Measurements from ENCODE around the gene LRFN4.
A peak's percentile ranks its signal among the peaks of the same experiment; 100 is the strongest.

The LRFN4 gene

DNA sequence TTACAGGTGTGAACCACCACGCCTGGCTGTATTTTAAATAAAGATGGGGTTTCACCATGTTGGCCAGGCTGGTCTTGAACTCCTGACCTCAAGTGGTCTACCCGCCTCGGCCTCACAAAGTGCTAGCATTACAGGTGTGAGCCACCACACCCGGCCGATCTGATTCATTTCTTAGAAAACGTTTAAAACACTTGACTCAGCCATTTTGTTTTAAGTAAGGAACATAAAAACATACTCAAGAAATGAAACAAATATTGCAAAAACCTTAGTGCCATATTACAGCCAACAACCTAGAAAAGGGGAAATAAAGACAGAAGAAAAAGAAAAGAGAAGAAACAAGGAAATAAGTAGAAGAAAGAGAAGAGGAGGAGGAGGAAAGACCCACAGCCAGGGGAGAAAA, 17.4 kb downstream of the LRFN4 start:
- no peak for DNase-seq

DNA sequence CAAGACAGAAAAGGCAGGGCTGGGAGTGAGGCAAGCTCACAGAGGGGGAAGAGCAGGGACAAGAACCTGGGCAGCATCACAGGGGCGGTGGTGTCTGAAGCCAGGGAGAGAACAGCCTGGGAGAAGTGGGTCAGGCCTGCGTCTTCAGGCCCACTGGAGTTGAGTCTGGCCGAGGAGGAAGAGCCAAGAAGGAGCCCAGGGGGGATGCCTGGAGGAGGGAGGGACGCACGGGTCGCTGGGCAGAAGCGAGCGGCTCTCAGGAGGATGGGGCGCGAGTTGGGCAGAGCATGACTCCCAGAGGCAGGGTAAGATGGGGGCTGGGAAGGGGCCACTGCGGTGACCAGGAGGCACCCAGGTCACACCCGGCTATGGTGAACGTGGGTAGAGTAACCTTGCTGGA, 18.5 kb downstream of the LRFN4 start:
- DNase-seq = no peak

DNA sequence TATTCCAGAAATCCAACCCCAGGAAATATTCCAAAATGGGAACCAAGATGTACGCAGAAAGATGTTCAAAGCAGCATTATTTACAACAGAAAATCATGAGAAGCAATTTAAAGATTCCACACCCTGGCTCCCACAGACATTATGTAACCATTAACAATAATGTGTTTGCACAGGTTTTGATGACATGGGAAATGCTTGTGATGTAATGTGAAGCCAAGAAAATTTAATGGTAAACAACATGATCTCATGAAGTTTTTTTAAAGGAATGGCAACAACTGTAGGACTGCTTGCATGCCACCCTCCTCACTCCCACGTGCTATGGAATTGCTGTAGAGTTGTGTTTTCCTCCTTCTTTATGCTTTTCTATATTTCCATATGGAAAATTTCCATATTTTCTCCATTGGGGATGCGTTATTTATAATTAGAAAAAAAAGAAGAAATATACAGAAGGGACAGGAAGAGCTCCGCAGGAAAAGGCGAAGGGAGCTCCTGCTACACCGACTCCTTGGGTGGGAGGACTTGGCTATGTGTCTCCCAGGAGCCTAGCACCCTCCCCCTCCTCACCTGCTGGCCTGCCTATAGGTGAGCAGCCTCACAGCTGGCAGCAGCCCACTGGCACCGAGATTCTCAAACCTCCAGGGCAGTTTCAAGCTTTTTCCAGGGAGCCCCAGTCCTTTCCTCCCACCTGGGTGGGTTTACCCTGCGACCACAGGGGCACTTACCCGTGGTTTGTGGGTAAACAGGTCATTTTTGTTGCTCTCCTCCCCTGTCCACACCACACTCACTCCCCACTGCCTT, 20.9 kb downstream of the LRFN4 start:
- no peak for DNase-seq

DNA sequence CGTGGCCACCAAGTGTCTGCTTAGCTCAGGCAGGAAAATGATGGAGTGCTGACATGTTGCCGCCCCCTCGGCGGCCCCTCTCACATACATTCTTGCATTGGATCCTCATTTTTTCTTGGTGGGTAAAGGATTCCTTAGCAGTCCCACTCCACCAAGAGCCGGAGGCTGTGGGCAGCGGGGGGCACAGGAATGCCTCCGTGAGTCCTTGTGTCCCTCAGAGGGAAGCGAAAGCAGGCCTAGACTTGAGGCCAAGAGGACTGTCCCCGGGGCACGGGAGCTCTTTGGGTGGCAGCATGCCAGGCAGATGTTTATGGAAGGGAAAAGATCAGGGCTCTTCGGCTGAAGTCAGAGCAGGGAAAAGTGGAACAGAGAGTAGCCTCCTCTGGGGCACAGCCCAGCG, 21.6 kb downstream of the LRFN4 start:
- no peak for DNase-seq

DNA sequence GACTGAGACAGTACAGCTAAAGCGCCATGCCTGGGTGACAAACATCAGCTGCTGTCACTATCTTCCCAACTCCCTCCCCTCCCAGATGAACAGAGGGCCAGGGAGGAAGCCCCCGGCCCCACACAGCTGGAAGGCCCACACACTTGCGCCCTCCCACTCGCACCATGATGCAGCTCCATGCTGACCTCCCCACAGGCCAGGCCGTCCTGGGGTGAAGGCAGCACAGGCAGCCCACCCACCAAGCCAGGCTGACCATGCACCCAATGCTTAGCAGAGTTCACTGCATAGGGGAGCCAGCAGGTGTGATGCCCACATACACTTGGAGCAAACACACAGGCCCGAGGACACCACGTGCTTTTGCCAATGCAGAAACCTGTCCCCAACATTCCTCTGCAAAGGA, 22.1 kb downstream of the LRFN4 start:
- DNase-seq = no peak

DNA sequence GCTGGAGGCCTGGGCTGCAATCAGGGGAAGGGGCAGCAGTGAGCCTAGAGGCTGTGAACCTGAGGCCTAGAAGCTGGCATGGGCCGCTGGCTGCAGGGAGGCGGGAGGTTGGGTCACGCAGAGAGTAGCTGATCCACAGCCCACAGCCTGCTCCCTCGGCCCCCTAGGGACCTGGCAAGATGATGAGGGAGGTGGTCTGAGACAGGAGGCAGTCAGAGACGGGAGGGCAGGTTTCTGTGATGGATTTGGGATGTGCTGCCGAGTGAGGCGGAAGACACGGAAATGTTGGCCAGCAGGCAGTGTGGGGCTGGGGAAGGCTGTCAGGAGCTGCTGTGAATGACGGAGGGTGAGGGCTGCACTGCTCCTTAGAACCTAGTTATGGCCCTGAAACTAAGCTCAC, 22.7 kb downstream of the LRFN4 start:
- DNase-seq = no peak

DNA sequence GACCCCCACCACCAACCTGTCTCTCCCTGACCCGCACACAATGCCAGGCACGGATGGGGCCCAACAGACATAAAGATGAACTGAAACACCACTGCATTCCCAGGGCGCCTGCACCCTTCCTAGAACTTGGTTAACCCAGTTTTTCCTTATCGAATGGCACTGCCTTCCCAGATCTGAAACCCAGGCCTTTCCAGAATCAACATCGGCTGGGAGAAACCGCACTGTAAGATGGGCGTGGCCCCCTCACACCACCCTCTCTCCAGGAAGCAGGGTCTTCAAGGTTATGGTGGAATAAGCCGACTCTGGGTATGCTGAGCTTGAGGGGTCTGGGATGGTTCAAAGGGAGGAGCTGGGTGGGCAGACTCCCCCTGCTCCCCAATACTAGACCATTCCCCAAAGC, 23.1 kb downstream of the LRFN4 start:
- DNase-seq = no peak

DNA sequence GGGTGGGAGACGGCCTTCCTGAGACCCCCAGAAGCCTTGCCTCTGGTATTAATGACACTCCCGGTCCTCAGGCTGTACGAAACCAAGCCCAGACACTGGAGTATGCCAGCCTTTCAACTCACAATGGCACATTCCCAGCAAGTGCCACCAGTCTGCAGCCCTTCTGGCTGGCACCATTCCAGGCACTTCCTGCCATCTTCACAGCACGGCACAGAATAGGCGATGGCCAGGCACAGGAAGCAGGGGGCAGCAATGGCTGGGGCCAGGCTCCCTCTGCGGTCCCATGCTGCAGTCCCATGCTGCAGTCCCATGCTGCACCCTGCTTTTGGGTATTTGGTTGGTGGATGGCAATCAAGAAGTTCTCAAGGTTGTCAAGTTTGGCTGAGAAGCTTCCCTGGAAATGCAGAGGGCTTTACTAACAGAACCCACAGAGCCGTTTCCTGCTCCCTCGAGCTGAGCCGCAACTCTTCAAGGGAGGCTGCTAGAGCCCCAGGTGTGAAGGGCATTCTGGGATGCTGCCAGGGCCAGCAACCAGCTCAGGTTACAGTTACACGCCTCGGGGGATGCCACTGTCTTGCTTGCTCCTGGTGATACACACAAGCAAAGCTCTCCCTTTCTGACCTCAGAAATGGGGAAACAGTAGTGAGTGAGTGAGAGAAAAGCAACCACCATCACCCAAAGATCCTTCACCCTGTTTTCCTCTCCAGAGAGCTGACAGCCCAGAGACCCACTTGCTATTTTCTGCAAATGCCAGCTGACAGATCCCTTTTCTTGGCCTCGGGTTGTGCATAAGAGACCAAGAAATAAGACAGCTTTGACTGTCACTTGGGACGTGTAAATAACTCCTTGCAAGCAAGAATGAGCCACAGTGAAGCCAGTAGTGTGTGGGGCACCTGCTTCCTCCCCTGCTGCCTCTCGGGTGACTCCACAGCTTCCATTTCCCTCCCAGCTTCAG, 23.9 kb downstream of the LRFN4 start:
- peak; percentile 34 for DNase-seq

DNA sequence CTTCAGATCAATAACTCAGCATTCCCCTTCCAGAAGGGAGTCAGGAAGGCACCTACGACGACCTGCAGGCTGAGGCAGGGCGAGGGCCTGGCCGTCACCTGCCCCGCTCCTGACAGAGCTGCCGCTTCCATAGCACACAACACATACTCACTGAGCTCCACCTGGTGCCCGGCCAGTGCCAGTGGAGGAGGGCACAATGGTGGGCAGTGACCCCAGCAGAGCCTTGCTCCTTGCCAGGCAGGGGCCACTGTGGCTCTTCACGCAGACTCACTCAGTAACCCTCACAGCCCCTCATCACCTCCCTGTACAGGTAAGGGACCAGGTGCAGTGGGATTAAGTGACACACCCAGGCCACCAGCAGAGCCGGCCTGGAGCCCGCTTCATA, 24.6 kb downstream of the LRFN4 start:
- DNase-seq = no peak

DNA sequence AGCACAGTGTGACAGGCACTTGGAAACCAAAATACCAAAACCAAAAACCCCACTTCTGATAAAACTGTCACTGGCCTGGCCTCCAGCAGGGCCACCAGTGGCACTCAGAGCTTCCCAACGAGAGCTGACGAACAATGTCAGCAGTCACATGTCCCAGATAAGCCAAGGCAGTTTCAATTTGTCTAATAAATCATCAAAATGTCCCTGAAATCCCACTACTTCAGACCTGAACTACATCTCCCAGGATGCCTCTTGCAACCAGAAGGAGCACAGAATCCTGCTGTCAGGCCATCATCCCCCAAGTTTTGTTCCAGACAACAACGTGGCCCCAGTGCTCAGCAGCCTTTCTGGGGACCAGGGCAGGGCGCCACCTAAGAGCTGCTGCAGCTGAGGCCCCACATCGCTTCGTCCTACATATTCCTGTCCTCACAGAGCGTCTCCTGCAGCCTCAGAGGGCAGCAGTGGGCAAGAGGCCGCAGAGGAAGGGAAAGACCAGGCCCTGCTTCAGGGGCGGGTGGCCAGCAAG, 25.1 kb downstream of the LRFN4 start:
- DNase-seq = no peak

DNA sequence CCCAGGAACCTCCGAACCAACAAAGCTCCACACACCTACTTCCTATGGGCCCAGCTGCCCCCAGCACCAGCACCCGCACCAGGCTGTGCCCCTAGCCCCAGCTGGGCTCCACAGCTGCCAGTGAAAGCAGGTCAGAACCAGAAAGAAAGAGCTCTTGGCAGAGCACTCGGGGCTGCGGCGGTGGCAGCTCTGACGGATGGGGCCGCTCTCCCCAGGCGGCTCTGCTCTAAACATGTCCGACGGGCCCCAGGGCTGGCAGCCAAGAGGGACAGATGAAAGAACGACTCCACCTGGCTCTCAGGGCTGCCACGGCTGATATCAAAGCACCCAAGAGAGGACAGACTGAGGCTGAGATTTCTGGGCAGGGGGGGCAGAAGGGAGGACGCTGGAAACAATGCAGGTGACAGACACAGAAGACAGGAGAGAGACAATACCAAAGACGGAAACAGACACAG, 25.7 kb downstream of the LRFN4 start:
- no peak for DNase-seq

DNA sequence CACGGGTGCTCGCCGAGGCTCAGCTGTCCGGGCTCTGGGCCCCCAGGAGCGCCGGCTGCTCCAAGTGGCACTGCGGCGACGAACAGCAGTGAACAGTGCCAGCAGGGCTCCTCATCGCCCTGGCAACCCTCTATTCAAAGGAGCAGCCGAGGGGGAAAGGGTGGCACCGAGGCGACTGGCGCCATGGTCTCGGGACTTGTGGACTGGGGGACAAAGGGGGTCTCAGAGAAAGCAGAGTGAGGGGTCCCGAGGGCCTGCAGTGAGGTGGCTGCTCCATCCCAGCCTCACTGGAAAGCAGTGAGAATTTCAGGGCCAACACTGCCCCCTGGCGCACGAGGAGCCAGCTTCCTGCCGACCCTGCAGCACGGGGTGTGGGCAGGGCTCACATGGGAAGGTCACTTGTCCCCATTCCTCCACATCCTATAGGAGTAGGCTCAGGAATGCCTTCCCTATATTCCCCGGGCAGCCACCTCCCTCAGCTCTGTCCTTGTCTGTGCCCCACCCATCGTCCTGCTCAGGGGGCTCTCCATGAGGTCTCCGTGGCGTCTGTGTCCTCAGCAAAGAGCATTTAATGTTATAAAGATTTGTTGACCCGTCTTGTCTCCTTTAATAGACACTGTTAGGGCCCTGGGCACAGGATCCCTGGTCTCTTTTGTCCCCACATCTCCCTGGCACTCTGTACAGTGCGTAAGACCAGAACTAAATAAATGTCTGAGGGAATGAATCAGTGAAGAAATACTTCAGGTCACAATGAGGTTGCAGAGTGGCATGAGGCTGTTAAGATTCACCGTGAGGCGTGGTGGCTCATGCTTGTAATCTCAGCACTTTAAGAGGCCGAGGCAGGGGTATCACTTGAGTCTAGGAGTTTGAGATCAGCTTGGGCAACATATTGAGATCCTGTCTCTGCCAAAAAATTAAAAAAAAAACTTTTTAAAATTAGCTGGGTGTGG, 26.4 kb downstream of the LRFN4 start:
- DNase-seq = peak; percentile 34

DNA sequence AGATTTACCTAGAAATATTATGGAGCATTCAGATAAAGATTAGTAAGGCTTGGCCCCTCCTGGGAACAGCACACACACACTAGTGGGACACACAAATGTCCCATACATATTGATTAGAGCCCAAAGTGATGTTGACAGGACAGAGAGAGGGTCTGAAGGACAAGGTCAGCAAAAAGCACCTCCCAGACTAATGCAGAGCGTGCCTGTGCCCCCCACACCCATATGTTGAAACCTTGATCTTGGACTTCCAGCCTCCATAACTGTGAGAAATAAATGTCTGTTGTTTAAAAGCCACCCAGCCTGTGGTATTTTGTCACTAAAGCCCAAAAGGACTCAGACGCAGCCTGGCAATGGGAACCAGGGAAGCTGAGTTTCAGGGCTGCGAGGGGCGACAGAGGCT, 27.6 kb downstream of the LRFN4 start:
- no peak for DNase-seq

DNA sequence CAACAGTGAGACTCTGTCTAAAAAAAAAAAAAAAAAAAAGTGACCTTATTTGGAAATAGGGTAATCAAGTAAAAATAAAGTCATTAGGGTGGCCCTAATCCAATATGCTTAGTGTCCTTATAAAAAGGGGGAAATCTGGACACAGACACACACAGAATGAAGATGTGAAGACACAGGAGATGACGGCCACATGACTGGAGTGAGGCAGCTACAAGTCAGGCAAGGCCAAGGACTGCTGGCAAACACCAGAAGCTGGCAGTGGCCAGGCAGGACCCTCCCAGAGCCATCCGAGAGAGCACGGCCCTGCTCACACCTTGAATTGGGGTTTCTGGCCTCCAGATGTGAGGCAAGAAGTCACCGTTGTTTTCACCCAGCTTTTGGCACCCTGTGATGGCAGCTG, 28.6 kb downstream of the LRFN4 start:
- no peak for DNase-seq

DNA sequence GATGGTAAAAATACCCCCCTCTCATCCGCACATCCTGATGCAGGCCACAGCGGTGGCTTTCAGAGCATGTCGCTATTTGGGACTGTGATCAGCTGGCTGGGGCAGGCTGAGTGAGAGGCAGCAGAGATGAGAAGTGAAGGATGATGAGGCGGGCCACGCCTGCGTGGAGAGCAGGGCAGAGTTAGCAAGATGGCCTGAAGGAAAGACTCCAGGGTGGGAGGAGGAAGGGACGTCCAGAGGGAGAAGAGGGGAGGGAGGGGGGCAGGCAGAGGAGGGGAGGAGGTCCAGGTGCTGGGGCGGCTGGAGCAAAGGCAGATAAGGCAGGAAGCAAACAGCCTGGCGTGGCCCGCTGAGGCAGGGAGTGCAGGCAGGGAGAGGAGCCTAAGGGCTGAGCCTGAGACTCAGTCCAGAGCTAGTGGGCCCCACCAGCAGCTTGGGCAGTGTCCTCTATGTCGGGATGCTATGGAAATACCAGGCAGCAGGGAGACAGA, 29.1 kb downstream of the LRFN4 start:
- no peak for DNase-seq

DNA sequence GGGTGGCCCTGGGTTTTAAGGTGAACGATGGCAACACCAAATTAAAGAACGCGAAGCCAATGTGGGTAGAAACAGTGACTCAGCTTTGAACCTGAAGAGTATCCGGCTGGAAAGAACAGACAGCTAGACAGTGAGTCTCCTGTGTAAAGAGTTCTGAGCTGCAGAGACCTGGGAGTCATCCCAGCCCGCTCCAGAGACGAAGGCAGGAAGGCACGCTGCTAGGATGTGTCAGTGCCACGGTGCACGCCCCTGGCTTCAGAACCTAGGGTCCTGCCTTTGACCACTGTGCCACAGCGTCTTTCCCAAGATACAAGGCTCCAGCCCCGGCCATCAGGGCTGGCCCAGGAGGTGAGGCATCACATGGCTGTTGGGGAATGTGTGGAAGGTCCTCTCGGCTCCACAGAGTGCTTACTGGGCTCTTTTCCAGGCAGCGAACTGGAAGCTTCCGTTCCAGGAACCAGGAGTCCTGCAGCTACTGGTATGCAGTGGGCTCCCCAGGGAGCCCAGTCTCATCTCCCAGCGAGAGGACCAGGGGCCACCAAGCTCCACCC, 29.9 kb downstream of the LRFN4 start:
- DNase-seq = no peak

DNA sequence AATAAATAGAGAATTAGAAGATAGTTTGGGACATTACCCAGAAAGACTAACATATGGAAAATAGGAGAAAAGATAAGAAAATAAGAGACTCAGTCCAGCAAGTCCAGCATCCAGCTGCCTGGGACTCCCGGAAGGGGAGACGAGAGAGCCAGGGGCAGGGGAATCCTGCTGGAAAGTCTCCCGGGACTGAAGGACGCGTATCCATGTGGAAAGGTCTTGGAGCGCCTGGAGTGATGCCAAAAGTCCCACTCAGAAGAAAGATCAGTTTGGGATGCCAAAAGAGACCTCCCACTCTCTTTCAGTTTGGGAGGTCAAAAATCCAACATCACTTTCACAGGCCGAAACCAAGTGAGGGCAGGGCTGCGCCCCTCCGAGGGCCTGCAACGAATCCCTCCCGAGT, 30.7 kb downstream of the LRFN4 start:
- DNase-seq = no peak

DNA sequence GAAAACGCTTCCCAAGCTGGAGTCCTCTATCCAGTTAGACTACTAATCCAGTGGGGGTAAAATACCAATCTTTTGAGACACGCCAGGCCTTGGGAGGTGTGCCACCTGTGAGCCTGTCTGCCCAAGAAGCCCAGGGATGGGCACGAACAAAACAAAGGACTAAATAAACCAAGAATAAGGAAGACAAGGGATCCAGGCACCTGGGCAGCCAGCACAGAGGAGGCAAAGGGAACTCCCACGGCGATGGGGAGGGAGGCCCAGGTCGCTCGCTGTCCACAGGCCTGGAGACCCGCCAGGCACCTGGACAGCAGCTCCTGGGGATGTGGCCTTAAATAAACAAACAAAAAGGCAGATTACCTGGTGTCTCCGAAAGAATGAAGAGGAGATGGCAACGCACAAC, 31.4 kb downstream of the LRFN4 start:
- DNase-seq = no peak

DNA sequence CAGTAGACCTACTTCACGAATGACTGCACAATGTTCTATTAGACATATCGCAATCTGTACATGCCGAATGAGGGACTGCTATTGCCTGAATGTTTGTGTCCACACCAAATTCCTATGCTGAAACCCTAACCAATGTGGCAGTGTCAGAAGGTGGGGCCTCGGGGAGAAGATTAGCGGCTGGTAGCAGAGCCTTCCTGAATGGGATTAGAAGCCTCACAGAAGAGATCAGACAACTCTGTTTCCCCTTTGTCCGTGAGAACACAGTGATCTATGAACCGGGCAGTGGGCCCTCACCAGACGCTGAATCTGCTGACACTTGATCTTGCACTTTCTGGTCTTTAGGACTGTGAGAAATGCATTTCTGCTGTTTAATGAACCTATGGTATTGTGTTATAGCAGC, 33.1 kb downstream of the LRFN4 start:
- DNase-seq = no peak

DNA sequence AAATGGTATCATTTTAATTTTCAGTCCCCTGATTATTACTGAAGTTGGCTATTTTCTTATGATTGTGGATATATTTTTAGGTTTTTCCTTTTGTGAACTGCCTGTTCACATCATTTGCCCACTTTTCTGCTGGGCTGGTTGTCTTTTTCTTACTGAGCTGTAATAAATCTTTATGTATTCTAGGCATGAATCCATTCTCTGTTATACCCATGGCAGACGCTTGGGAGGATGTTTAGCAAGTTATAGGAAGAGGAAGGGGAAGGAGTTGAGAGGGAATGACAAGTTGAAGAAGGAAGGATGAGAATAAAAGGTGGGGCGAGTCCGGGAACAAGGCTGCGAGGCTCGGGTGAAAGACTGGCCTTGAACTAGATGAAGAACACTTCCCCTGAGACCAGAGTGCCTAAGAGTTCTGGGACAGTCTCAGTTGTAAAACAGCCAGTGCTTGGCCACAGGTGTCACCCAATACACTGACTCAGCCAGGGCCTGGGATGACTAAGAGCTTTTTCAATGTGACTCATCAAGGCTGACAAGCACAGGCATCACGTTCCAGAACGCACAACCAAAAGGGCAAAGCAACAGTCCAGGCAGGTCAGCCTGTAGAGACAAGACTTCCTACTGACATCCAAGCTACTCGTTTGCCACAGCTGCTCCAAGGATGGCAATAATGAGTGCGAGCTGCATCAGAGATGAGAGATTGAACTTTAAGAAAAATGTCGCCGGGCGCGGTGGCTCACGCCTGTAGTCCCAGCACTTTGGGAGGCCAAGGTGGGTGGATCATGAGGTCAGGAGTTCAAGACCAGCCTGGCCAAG, 35.2 kb downstream of the LRFN4 start:
- DNase-seq = peak; percentile 82

DNA sequence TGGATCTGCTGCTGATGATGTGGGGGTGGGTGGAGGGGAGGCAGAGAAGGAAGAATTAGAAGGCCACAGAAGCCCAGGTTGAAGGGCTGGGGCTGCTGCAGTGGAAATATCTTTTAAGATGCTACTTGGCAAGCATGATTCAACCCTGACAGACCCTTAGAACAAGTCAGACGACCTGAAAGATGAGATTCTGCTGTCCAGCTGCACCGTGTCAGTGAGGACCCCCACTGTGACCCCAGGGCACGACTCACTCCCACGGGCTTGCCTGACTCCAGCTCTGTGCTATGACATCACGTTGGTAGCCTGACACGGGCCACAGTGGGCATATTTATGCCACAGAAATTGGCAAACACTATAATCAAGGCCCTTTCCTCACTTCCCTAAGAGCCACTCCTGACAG, 36.0 kb downstream of the LRFN4 start:
- DNase-seq = no peak
